Measurements from ENCODE around the gene FAM210B.
"Not testable (repeated sequence)": the region's sequence is repeated elsewhere in the genome, so short reads cannot be mapped to it uniquely, and the experiment has no call there.

Gene FAM210B, protein sequence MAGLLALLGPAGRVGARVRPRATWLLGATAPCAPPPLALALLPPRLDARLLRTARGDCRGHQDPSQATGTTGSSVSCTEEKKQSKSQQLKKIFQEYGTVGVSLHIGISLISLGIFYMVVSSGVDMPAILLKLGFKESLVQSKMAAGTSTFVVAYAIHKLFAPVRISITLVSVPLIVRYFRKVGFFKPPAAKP

DNA sequence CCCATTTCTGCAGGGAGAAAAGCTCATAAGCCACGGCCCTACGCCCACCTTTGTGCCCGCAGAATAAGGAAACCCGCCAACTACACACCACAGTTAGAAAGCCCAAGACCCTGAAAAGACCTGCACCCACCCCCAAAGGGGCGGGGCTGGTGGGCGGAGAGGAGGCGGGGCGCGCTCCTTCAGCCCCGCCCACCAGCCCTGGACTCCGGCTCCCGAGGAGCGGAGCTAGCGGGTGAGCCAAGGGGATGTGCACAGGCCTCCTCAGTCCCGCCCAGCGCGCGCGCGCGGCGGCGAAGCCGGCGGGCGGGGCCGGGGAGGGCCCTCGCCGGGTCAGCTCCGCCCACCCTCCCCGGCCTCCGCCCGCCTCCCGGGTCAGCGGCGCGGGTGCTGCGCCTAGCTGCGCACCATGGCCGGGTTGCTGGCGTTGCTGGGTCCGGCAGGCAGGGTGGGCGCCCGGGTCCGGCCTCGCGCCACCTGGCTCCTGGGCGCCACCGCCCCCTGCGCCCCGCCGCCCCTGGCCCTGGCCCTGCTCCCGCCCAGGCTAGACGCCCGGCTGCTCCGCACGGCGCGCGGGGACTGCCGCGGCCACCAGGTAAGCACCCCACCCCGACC, at the start of gene FAM210B:
FAM210B (plus strand) TSS at position 375 of the 612 bp plus-strand sequence; CDS start at position 407, 32 bp downstream.
- DNase-seq, result peak; percentile 85

DNA sequence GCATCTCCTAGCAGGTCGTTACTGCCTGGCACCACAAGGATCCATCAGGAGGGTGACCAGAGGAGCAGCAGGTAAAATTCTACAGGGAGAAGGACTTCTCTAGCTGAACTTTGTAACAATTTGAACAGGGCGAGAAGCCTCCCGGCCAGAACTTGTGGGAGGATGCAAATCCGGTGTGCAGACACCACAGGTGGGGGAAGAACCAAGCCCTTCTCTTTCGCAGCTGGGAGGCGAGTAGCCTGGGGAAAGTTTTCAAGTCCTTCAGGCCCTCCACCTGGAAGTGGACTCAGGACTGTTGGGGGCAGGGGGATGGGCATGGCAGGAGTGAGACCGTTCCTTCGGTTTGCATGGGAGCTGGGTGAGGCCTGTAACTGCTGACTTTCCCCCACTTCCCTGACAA, 42.7 kb upstream of the FAM210B start:
- no peak for DNase-seq

DNA sequence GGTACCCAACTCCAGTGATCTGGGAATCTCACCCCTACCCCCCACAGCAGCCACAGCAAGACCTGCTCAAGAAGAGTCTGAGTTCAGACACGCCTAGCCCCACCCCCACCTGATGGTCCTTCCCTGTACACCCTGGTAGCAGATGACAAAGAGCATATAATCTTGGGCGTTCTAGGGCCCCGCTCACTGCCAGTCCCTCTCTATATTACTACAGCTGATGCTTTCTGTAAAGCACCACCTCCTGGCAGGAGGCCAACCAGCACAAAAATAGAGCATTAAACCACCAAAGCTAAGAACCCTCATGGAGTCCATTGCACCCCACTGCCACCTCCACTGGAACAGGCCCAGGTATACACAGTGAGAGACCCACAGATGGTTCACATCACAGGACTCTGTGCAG, 42.3 kb upstream of the FAM210B start:
- no peak for DNase-seq

DNA sequence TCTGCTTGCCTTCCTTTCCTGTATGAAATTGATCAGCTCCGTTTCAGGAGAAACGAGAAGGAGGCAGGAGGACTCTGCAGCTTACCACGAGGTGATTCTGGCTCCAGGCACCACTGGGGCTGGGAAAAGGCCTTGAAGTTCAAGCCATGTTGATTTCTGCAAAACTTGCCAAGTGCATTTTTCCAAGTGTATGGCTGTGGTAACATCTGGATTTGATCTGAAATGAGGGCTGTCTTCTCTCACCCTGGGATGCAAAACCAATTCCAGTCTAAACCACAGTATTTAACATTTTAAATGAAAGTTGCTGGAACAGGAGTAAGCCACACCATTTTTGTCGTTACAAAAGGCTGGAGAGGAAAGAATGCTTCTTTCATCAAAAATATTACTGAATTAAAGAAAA, 36.1 kb upstream of the FAM210B start:
- DNase-seq, result no peak

DNA sequence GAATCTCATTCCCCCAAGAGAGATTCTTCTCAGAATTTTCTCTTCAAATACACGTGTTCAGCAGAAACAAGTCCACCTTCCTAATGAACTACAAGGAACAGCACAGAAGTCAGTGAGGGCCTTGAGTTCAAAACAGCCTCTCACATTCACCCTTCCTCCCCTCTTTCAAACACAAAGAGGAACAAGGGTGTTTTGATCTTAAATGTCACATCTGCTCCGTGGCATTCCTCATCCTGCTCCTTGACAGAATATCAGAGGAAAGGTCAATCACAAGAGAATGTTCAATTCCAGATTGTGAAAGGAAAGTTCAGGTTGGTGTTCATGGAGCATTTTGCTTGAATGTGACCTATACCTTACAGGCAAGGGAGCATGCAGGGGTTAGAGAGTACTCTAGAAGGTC, 35.6 kb upstream of the FAM210B start:
- DNase-seq, result no peak

DNA sequence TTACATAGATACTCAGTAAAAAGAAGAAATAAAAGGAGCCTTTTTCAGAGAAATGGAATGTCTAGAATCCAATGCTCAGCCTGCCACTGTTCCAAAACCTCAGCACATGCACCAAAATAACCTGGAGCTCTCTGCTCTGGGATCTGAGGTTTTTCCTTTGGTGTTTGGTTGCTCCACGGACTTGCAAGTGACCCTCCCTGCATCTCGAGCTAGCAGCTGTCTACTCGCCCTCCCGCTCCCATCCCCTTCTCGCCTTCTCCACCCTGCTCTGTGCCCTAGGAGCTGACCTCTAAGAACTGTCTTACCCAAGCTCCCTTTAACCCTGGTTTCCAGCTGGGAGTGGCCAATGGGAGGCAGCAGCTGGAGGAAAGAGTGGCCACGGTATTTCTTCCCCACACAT, 35.1 kb upstream of the FAM210B start:
- DNase-seq, result no peak

DNA sequence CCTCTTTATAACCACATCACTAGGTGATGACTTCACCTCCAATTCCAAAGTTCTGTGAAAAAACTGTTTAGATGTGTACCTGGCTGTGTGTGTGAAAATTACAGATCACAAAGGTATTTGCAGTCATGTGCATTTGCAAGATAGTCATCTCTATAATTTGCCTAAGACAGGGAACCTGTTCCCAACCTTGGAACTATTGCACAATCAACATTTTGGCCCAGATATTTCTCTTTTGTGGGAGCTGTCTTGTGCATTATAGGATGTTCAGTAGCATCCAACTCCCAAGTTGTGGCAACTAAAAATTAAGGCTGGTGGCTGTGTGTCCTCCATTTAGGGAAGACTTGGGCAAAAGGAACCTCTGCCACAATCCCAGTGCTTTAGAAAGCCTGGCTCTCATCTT, 34.0 kb upstream of the FAM210B start:
- DNase-seq, result no peak

DNA sequence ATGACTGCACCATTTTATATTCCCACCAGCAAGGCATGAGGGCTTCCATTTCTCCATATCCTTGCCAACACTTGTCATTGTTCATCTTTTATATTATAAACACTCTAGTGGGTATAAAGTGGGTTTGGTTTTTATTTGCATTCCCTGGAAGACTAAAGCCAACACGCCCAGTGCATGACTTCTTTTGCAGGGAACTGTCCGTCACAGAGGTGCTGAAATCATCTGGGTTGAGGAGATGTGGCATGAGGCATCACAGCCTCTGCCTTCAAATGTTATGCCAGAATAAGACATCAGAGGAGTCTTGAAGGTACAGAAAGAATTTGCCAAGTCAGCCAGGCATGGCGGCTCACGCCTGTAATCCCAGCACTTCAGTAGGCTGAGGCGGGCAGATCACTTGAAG, 29.9 kb upstream of the FAM210B start:
- no peak for DNase-seq

DNA sequence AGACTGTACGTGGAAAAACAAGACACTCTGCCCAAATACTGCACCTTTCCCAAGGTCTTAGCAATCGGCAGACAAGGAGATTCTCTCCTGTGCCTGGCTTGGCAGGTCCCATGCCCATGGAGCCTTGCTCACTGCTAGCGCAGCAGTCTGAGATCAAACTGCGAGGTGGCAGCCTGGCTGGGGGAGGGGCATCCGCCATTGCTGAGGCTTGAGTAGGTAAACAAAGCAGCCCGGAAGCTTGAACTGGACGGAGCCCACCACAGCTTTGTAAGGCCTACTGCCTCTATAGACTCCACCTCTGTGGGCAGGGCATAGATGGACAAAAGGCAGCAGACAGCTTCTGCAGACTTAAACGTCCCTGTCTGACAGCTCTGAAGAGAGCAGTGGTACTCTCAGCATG, 22.1 kb upstream of the FAM210B start:
- DNase-seq, result not testable (repeated sequence)

DNA sequence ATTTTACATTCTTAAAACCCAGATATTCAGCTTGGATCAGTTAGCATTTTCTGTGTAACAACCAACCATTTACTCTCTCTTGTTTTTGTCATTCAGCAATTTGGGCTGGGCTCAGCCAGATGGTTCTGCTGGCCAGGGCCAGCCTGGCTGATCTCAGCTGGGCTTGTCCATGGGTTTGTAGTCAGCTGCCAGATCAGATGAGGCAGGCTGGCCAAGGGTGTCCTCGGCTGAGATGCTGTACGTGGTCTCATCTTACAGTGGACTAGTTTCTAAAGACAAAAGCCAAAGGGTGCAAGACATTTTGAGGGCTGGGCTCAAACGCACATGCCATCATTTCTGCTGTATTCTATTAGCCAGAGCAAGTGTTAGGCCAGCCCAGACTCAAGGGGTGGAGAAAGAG, 16.0 kb upstream of the FAM210B start:
- DNase-seq, result no peak

DNA sequence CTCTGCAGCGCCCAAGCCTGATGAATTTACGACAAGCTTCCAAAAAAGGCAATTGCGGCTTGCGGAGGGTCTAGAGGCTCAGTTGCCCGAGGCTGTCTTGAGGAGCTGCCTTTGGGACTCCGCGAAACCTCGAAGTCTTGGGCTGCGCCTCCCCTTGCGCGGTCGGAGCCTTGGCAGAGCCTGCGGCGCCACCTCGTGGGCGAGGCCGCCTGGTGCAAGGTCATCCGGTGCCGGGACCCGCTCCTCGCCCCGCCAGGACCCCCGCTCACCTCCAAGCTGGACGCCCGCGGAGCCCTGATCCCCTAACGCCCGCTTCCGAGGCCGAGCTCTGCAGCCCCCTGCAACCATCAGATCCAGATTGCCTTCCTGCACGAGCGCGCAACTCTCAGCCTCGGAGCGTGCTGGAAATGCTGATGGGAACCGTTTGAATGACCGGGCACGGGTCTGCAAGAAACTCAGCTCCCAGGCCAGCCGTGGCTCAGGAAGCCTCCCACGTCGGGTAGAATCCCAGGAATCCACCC, 14.9 kb upstream of the FAM210B start:
- no peak for DNase-seq

DNA sequence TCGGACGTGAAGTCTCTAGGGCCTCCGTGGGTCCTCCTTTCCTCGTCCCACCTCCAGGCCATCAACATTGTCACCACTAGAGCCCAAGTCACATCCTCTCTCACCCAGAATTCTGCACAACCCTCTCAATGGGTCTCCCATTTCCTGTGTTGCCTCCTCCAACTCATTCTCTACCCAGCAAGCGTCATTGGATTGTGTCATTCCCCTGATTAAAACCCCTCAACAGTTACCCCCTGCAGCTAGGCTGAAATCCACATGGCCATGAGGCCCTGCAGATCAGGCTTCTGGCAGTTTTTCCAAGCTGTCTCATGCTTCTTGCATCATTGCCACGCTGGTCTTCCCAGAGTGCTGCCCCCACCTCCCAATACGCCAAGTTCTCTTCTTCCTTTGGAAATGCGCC, 12.9 kb upstream of the FAM210B start:
- DNase-seq, result no peak

DNA sequence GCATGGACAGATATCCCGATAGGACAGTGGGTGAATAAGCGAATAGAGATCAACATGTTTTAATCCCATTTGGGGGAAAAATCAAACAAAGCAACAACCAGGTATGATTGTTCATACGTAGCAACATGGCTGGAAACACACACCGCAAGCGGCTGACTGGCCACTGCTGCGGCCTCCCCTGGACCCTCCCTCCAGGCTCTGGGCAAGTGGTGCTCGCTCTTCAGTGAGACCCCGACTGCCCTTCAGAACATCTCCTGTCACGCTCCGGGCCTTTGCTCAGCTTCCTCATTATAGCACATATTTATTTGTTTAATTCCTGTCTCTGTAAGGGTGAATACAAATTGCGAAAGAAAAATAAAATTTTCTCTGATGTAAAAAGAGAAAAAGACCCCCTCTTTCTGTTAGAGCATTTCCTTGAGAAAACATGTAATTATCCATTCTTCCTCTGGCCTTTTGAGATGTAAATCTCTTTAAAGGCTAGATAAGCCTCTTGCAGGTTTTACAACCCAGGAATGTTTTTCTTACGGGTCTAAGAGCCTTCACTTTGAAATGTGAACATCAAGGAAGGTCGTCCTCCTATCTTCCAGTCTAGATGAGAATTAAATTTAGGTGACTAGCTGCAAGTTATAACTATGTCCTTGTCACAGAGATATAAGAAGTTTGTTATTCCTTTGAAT, 11.0 kb upstream of the FAM210B start:
- DNase-seq, result no peak

DNA sequence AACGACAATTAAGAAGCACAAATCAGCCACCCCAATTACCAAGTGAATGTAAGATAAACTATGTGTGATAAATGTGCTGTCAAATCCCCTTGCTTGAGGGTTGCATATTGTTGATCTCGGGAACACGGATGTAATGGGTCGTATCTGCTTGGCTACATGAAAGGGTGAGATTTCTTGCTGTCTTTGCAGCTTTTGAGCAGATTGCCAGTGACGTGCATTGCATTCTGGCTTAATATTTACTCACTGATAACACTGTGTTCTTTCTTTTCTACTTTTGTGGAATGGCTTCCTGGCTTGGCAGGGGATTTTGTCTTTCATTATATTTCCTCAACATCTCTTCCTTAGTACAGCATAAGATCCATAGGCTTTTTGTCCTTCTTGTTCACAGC, 10.5 kb upstream of the FAM210B start:
- DNase-seq, result no peak

DNA sequence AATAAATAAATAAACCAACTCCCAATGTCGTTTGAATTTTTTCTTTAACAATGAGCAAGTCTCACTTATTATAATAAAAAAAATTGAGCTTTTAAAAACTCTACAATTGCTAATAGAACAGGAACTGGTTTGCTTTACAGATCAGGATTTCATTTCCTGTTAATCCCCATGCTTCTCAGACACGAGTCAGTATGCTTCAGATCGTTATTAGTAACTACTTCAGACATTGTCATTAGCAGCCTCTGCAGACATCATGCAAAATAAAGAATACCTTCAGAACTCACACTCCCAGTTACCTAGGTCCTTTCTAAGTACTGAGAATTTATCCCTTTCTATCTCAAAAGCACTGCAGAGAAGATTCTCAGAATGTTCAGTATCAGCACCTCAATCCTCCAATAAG, 10.0 kb upstream of the FAM210B start:
- DNase-seq, result no peak

DNA sequence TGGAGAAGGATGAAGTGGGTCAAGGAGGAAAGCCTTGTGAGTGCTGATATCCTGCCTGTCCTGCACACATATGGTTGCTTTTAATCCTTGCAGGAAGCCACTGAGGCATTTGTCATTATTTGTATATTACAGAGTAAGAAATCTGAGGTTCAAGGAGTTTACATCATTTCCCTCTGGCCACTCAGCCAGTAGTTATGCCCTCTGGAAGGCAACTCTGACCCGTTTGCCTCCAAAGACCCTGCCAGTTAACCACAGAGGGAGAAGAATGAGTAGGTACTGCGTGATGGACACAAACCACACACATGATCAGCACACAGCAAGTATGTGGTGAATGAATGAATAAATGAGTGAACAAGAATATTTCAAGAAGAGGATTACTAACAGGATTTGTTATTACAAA, 7.9 kb upstream of the FAM210B start:
- no peak for DNase-seq

DNA sequence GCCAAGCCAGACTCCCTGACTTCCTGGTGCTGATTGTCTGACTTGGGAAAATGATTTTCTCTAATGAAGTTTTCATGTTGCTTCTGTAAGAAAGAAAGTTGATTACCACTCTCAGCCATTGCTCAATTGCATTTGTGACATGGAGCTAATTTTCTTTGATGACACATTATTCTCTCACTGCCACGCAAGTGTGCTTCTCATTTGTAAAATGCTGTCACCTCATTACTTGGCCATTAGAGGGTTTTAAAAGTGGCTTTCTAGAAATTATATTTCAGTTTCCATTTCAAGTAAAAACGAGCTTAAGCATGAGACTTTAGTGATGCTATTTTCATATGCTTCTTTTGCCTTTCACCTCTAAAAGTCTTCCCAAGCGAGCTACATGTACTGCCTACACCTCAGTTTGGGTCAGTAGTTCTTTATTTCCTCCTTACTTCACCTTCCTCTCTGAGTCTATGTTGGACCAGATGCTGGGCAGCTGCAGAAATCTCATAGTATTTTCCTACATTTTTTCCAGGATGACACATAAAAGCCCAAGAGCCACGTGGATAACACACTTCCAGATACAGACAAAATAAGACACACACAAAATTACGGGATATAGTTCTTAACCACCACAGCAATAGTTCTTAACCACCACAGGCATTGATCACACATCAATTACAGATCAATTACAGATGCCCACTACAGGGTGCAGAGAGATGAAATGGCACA, 6.3 kb upstream of the FAM210B start:
- DNase-seq, result no peak

DNA sequence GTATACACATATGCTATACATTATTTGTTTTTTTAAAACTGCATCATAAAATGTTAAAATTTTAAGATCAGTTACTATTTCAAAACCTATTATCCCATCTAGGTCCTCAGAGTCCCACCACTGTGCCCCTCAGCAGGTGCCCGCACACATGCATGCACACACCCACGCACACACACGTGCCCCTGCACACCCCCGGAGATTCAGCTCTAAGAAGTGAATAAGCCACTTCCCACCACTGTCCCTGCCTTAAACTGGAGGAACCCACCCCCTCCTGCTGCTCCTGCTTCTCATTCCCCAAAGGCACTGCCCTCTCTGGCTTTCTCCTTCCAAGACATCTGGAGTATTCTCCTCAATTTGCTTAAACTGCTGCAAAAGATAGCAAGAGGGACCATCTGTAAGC, 5.4 kb upstream of the FAM210B start:
- DNase-seq, result no peak

DNA sequence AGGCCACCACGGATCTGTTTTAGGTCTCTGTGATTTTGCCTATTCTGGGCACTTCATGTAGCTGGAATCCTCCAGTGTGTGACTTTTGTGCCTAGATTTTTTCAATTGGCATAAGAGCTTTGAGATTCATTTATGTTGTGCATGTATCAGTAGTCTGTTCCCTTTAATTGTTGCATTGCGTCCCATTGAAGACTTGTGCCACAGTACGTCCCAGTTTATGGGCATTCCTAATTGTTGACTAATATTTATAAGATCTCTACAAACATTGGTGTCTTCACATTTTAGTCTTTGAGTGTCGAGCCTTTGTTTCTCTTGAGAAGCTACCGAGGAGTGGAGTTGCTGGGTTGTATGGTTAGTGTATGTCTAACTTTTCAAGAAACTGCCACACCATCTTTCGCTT, 704 bp upstream of the FAM210B start:
- DNase-seq, result no peak

DNA sequence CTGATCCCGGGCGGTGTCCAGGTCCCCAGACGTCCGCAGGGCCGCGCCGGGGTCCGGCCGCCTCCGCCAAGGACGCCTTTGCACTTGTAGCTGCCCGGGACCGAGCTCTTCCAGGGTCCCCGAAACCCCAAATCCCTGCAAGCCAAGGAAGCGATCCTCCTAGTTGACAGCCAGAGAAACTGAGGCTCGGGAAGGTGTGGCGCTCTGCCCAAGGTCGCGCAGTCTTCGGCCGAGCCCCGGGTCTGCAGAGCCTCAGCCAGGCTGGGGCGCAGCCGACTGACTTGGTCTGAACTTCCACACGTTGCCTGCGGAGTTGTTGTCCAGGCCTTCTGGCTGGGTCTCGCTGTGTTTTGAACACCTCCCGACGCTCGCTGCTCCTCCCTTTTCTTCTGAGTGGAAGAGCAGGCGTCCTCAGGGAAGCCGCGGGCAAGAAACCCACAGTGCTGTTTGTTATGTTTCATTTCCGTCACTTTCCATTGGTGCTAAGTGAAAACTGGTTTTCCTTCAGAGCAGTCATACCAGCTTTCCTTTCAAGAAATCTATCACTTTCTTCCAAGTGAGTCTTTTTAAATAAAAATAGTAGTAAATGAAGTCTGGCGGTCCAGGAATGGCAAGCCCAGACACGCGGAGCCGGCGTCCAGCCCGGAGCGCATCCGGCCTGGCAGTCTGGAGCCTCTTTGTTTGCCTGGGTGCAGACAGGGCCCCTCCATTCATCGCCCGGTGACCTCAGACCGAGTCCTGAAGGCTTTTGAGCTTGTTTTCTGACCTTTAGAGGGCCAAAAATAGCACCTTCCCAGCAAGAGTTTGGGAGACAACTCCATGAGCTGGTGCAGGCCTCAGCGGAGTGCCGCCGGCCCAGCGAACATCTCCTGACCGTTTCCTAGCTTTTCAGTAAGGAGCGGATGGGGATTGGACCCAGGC, 698 bp downstream of the FAM210B start:
- no peak for DNase-seq

DNA sequence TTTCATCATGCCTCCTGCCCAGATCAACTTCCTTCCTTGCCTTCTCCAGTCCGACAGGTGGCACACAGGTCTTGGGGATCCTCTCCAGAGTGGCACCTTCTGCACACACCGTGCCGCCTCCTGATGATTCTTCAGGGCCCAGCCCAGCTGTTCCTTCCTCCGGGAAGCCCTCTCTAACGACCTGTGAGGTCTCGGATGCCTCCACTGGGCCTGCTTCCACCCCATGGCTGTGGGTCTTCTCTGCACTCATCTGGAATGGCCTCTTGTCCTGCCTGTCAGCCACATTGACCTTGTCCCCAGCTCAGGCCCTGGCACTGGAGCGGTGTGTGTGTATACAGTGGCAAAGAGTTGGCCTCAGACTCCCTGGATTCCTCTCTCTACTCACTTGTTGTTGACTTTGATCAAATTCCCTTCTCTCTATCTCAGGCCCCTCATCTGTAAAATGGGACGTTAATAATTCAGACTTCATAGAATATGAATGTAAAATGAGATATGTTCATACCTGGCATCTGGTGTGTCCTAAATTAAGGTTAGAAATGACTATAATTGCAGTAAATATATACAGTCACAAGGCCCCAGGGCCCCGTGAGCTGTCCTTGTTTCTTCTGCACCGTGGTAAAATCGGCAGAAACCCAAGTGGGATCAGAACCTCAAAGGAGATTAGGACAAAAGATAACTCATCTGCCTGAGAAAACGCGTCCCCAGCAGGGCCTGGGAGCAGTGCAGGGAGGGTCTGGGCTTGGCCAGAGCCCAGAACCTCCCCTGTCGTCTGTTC, 1.5 kb downstream of the FAM210B start:
- DNase-seq, result no peak

DNA sequence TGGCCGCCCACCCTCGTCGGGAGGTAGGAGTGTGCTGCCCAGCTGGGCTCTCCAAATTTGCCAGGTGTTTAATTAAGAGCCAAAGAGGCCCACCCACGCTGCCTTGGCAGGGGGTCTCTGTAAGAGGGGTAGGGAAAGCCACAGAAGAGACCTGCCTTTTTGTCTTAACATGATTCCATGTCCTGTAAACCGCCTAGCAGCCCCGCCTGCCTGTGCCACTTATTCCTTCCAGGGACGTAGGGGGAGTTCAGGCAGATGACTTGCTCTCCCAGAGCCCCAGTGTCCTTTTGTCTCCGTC, 2.1 kb downstream of the FAM210B start:
- DNase-seq, result no peak

Data from NCI-H2029 (cell line).